EL (cell line): ENCODE data around the gene INSR.

Experiments
- DNase-seq: peaks from one replicate; pipeline ENCODE4 v3.0.0-alpha.2; 2016

The INSR gene

DNA sequence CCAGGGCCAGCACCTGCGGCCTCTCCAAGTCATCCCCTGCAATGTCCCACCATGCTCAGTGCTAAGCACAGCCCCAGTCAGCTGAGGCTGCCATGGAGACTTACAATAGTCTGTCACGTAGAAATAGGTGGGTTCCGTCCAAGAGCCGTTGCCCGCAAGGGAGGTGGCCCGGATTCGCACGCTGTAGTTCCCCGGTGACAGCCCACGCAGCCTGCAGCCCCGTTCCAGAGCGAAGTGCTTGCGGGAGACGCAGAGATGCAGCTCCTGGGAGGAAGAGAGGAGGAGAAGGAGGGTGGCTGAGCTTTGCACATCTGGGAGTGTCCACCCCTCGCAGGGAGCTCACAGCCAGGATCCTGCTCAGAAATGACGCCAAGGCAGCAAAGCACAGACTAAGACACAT is 162.2 kb downstream of the INSR start:
- DNase-seq, result no peak

DNA sequence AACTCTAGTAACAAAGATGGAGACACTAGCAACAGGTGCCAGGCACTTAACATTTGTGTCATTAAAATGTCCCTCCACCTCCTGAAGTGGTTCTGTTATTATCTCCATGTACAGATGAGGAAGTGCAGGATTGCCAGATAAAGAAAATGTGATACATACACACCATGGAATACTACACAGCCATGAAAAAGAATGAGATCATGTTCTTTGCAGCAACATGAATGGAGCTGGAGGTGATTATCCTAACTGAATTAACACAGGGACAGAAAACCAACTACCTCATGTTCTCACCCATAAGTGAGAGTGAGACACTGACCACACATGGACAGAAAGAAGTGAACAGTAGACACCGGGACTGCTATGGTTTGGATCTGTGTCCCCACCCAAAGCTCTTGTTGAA is 164.2 kb downstream of the INSR start:
- no peak for DNase-seq

DNA sequence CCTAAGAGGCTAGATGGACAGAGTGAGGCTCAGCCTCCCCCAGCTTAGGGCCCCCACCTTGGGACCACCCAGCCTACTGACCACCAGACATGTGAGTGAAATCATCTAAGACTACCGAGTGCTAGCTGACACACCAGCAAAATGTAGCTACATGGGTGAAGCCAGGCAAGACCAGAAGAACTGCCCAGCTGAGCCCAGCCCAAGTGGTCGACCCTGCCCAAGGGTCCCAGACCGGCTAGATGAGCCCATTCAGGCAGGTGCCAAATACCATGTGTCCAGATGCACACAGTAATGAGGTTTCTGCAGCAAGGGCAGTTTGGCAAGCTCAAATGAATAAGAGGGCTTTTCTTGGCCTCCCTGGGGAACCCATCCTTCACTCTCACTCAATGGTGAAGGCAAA is 168.1 kb downstream of the INSR start:
- DNase-seq, result no peak

DNA sequence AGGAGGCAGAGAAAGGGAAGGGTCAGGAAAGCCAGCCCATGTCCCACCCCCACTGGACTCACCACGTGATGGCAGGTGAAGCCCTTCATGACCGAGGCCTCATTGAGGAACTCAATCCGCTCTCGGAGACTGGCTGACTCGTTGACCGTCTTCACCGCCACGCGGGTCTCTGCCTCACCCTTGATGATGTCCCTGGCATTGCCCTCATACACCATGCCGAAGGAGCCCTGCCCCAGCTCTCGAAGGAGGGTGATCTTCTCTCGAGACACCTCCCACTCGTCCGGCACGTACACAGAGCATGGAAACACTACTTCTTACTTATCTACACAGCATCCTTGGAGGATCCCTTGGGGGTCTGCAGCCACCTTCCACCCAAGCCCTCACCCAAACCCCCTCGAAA is 169.0 kb downstream of the INSR start:
- DNase-seq, result no peak

DNA sequence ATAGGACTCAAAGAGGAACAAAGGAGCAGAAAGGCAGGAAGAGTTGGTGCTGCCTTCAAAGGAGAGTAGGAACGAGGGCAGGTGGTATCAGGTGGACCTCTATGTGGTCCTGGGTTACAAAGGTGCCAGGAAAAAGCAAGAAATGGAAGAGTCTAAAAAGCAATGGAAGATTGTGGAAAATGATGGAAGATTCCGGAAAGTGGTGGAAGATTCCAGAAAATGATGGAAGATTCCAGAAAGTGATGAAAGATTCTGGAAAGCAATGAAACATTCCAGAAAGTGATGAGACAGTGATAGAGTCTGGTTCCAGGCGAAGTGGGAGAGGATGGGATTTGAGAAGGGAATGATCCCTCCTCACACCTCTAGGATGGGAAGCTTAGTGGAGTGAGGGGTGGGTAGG is 169.4 kb downstream of the INSR start:
- no peak for DNase-seq

- DNase-seq, result no peak
These were observed 171.5 kb downstream of the INSR start for GRCh38 chr19:7122701-7123100.

DNA sequence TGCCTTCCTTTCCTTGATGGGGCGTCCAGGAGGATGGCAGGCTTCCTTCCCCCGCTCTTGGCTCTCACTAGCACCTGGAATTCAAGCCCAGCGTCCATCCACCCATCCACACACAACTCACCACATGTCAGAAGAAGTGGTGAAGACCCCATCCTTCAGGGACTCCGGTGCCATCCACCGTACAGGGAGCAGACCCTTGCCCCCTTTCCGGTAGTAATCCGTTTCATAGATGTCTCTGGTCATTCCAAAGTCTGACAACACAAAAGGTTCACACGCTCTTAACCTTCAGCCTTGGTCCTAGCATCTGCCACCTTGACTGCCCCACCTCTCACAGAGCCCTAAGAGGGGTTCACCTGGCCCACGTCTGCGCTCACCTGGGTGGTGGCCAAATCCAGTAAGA is 173.7 kb downstream of the INSR start:
- DNase-seq, result no peak

GRCh38 chr19:7119582-7119981 is 174.6 kb downstream of the INSR start:
- no peak for DNase-seq

- no peak for DNase-seq
These were observed 177.0 kb downstream of the INSR start for GRCh38 chr19:7117248-7117647.

GRCh38 chr19:7115721-7116120 is 178.5 kb downstream of the INSR start:
- DNase-seq, result no peak

- no peak for DNase-seq
These were observed 181.0 kb downstream of the INSR start for GRCh38 chr19:7113233-7113632.

GRCh38 chr19:7112675-7113074 is 181.5 kb downstream of the INSR start:
- no peak for DNase-seq

DNA sequence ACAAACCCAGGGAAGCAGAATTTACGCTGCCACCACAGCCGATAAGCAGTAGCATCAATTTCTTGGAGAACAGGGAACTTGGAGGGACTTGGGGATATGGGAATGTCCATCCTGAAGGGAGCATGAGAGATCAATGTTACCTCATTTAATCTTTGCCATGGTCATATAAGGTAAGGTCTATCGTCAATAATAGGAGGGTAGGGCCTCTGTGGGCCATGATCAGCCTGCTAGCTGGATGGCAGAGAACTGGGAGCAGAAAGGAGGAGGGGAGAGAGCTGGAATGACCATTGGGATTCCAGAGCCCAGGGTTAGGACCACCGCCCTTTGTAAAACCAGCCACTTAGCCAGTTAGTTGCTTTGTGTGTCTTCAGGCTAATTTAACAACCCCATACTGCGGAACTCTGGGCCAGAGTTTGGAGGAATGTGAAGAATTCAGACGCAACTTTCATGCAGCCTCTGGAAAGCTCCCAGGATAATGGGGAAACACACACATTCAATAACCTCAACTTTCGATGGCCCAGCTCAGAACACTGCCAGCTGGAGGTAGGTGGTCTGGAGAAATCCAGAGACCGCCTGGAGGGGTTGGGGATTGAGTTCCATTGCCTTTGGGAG is 184.4 kb downstream of the INSR start:
- DNase-seq, result peak; percentile 6

DNA sequence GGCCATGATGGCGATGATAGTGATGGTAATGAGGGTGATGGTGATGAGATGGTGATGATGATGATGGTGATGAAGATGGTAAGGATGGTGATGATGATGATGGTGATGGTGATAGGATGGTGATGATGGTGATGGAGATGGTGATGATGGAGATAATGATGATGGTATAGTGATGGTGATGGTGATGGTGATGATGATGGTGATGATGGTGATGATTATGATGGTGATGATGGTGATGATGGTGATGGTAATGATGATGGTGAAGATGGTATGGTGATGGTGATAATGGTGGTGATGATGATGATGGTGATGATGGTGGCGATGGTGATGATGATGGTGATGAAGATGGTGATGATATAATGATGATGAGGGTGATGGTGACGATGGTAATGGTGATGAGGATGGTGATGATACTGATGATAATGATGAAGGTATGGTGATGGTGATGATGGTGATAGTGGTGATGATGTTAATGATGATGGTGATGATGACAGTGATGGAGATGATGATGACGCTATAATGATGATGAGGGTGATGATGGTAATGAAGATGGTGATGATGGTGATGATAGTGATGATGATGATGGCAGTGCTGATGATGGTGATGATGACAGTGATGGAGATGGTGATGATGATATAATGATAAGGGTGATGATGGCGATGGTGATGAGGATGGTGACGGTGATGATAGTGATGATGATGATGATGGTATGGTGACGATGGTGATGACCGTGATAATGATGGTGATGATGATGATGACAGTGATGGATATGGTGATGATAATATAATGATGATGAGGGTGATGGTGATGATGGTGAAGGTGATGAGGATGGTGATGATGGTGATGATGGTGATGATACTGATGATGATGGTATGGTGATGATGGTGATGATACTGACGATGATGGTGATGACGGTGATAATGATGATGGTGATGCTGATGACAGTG is 187.2 kb downstream of the INSR start:
- no peak for DNase-seq

- DNase-seq, result no peak
These were observed 189.3 kb downstream of the INSR start for GRCh38 chr19:7104747-7105447.

DNA sequence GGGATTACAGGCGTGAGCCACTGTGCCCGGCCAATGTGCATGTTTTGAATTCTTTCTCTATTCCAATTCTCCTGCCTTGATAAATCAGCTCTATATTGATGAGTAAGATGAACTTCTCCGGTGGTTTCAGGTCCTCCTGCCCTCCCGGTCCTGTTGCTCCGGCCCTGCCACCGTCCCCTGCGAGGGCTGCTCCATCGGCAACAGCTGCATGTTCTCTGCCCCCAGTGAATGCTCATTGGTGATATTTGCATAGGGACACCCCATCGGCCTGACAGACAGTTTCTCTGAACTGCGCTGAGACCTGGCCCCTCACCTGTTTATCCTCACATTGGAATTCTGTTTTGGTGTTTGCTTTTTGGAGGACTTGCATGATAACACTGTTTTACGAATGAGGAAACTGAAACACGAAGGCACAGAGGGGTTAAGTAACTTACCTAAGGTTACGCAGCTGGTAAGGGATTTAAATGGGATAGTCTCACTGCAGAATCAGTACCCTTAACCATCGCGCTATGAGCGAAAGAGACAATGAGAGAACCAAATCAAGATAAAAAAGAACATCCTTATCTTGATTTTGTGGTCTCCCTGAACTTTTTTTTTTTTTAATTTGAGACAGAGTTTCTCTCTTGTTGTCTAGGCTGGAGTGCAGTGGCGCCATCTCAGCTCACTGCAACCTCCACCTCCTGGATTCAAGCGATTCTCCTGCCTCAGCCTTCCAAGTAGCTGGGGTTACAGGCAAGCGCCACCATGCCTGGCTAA is 192.5 kb downstream of the INSR start:
- DNase-seq, result no peak

DNA sequence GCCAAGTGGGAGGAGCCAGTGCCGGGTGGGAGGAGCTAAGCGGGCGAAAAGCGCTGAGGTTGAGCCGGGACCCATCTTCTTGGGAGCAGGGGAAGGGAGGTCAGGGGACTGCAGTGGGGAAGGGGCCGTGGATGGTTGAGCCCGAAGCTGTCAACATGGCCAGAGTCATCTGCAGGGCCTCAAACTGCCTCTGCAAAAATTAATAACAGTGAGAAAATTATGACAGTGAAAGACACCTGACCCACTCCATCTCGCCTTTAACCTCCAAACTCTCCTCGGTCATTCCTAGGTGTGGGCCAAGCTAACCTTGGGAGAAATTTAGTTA is 194.7 kb downstream of the INSR start:
- DNase-seq, result no peak

DNA sequence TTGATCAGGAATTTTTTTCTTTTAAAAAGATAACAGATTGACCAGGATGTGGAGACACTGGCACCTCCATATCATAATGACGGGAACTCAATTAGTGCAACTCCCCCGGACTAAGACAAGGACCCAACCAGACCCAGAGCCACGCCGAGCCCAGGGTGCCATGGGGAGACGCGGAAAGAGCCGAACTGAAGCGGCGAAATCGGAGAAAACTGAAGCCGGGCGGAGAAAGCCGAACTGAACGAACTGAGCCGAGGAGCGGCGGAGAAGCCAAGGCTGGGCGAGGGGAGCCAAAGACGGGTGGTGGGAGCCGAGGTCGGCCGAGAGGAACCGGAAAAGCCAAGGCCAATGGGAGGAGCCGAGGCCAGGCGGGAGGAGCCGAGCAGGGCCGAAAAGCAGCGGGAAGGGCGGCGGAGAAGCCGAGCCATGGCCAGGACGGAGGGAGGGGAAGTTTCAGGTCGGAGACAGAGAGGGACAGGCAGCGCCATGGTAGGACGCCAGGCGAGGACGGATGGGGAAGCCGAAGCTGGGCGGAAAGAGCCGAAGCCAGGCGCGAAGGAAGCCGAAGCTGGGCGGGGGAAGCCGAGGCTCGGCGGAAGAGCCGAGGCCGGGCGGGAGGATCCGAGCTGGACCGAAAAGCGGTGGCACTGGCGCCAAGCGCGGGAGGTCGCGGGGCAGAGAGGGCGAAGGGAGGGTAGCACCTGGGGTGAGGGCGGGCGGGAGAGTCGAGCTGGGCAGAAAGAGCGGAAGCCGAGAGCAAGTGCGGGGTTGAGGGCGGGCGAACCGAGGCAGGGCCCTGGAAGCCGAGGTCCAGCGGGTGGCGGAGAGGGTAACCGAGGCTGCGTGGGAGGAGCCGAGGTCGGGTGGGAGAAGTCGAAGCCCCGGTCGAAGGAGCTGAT is 195.3 kb downstream of the INSR start:
- DNase-seq, result peak; percentile 92

GRCh38 chr19:7098096-7098495 is 196.1 kb downstream of the INSR start:
- no peak for DNase-seq

DNA sequence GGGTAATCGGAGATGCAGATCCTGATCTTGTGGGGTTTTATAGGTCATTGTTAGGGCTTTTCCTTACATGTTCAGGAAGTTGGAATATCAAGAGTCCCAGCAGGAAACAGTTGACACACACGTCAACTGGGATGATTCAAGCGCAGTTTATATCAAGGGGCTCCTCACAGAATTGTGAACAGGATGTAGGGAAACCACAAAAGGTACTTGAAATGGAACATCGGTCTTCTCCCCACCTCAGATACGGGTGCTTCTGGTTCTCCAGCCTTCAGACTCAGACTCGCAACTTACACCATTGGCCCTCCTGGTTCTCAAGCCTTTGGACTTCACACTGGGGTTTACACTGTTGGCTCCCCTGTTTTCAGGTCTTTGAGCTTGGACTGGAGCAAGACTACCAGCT is 205.2 kb downstream of the INSR start:
- no peak for DNase-seq

DNA sequence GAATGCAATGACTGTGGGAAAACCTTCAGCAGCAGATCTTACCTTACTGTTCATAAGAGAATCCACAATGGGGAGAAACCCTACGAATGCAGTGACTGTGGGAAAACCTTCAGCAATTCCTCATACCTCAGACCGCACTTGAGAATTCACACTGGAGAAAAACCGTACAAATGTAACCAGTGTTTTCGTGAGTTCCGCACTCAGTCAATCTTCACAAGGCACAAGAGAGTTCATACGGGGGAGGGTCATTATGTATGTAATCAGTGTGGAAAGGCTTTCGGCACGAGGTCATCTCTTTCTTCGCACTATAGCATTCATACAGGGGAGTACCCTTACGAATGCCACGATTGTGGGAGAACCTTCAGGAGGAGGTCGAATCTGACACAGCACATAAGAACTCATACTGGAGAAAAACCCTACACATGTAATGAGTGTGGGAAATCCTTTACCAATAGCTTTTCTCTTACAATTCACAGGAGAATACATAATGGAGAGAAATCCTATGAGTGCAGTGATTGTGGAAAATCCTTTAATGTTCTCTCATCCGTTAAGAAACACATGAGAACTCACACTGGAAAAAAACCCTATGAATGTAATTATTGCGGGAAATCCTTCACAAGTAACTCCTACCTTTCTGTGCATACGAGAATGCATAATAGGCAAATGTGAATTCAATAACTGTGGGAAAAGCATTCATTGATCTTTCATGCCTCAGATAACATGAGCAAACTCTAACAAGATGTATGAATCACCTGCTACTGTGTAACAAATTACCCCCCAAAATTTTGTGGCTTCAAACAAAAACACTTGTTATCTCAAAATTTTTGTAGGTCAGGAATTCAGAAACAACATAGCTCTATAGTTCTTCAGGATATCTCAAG is 210.9 kb downstream of the INSR start:
- no peak for DNase-seq
